ENCODE data around the gene PRKG1.

PRKG1 gene

GRCh38 chr10:52314822-52315552, 1240.7 kb downstream of the PRKG1 start:
- peak; percentile 59 for DNase-seq

GRCh38 chr10:52316001-52316400, 1241.7 kb downstream of the PRKG1 start:
- DNase-seq: peak; percentile 48

DNA sequence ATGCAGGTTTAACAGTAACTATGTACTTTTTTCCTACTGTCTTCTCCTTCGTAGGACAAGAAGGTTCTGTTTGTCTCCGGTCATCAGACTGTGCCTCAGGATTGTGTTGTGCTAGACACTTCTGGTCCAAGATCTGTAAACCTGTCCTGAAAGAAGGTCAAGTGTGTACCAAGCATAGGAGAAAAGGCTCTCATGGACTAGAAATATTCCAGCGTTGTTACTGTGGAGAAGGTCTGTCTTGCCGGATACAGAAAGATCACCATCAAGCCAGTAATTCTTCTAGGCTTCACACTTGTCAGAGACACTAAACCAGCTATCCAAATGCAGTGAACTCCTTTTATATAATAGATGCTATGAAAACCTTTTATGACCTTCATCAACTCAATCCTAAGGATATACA, 1242.2 kb downstream of the PRKG1 start:
- no peak for DNase-seq

GRCh38 chr10:52318136-52318701, 1243.9 kb downstream of the PRKG1 start:
- peak; percentile 25 for DNase-seq

DNA sequence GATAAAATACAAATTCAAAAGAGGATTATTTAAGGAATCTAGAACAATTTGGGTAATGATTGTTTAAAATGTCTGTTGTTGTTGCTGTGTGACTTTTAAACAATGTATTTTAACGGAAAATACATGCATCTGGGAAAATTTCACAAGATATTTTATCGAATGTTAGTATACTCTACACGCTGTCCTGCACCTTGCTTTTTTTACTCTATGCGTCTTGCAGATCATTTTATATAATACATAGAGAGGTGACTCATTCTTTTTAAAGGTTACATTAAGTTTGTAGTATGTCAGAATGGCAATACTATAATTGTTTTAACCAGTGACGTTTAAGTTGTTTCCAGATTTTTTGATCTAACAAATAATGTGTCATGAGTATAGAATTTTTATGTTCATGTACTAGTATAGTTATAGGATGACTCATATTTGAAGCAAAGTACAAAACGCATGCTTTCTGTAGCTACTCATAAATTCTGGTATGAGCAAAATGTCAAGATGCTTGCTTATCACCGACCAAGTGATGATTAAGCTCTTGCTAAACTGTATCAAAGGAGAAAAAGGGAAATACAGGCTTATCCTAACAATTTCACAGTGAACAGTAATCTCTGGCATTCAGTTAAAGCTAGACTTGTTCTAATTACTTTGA, 1244.7 kb downstream of the PRKG1 start:
- DNase-seq: peak; percentile 99

DNA sequence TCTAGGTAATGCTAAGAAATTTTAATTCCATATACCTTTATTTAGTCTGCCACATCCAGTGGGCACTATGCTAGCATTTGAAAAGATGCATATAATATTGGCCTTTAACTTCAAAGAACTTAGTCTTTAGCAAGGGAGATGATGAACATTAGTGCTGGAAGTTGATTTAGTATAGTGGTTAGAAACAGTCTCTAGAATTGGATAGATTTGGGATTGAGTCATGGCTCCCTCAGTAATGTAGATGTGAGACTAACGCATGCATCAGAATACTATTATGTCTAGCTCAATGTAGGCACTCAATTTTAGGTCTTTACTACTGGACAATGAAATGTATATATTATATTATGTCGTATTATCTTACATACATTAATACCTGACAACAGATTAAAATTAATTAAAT, 1245.6 kb downstream of the PRKG1 start:
- DNase-seq: peak; percentile 48

GRCh38 chr10:52322323-52322722, 1248.0 kb downstream of the PRKG1 start:
- no peak for DNase-seq

DNA sequence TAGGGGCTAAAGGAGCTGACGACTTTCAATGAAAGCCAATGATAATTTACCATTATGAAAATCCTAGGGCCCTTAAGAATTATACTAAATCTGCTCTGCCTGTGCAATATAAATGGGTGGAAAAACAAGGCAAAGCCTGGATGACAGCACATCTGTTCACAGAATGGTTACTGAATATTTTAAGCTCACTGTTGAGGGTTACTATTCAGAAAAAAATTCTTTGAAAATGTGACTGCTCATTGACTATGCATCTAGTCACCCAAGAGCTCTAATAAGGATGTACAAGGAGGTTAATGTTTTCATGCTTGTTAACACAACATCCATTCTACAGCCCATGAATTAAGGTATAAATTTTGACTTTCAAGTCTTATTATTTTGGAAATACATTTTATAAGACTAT, 1248.6 kb downstream of the PRKG1 start:
- DNase-seq: peak; percentile 49

- no peak for DNase-seq
Measured at GRCh38 chr10:52326382-52326781, 1252.1 kb downstream of the PRKG1 start.

DNA sequence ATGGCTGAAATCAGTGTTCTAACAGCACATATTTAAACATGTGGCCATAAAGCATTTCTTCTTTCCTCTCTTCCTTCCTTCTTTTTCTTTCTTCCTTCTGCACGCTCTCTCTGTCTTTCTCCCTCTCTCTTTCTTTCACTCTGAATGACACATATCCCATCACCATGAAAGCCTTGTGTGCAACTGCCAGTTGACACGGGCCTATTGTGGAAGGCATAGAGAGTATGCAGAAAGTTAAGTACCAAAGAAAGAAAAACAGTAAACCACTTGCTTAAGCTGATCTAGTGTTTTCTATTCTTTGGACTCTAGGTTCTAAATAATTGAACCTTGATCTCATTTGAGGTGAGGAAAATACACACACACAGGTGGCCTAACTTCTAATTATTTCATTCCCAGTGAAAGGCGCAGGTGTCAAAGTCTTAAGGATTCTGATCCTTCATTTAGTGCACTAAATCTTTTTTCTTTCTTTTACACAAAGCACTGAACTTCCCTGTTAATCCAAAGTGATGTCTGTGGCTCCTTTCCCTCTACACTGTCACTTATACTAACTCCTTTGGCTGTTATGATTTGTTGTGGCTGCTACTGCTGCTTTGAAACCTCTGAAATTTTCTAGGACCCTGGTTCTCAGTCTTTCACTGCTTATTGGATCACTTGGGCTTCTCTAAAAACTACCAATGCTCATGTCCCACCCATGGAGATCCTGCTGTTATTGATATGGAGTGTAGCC, 1257.5 kb downstream of the PRKG1 start:
- no peak for DNase-seq

DNA sequence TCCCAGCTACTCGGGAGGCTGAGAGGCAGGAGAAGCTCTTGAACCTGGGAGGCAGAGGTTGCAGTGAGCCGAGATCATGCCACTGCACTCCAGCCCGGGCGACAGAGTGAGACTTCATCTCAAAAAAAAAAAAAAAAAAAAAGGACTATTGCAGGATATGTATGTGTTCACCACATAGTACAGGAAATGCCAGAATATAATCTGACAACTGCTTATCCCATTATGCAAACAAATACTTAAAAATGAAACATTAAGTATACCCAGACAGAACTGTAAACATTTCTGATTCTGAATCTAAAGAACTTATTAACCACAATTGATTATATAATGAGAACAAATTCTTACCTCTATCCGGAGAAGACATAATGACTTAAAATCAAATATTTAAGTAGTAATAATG, 1258.5 kb downstream of the PRKG1 start:
- DNase-seq: peak; percentile 25

DNA sequence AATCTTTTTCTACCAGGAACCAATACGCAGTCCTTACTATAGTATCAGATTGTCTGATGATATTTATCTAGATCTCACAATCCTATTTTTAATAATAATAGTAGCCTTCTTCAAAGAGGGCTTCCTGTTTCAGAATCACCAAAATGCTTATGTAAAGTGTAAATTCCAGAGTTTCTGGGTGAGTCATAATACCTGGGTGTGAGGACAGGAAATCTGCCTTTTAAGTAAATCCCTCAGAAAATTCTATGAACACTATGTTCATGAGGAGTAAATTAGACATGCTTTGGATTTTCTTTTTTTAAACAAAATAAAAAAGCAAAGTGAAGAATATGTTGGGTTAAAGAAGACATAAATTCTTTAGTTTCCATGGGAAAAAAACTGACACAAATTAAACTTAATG, 1260.3 kb downstream of the PRKG1 start:
- DNase-seq: peak; percentile 29

GRCh38 chr10:52335665-52336064, 1261.4 kb downstream of the PRKG1 start:
- peak; percentile 51 for DNase-seq

DNA sequence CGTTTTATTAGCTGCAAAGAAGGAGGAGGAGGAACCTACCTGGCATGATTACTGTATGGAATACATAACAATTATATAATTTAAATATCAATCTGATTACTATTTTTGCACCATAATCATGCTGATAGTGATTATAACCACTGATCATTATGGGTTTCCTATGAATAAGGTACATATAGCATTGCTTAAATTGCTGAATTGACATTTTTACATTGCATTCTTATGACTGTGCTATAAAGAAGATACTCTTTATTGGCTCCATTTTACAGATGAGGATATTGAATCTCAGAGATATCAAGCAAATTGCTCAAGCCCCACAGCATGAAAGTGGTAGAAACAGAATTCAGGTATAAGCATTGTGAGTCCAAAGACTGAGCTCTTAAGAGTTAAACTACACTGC, 1262.9 kb downstream of the PRKG1 start:
- DNase-seq: no peak

GRCh38 chr10:52343439-52343838, 1269.2 kb downstream of the PRKG1 start:
- DNase-seq: no peak

DNA sequence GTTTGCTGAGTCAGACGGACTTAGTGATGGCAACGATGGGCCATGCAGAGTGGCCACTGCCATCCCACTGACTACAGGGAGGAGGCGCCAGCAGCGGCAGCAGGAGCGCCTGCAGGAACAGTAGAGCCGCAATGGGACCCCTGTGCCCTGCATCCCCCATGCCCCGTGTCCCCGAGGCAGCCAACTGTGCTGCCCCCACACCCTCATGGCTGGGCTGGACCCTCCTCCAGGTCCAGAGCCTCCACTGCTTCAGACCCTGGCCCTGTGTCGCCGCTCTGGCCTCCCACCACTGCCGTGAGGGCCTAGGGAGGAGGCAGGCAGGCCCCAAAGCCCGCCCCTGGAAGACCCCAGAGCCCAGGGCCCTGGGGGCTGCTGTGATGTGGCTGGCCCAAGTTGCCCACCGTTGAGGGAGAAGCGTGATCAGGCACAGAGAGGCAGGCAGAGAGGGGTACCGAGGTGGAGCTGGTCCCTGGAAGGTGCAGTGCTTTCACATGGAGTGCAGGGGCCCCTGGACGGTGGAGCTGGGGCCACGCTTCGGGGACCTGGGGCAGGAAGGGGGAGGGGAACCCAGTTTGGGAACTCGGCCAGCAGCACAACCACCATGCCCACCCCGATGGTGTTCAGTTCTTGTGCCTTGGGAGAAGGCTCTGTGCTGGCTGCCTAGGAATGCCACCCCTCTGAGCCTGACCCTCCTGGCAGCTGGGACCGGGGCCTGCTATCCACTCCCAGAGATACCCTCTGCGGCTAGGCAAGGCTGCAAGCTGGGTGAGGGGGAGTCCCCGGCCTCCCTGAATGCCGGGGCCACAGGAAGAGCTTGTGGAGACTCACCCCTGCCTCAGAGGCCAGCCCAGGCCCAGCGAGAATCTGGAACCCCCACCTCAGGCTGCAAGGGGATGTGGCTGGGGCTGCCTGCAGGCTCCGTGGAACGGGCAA, 1272.4 kb downstream of the PRKG1 start:
- DNase-seq: no peak

DNA sequence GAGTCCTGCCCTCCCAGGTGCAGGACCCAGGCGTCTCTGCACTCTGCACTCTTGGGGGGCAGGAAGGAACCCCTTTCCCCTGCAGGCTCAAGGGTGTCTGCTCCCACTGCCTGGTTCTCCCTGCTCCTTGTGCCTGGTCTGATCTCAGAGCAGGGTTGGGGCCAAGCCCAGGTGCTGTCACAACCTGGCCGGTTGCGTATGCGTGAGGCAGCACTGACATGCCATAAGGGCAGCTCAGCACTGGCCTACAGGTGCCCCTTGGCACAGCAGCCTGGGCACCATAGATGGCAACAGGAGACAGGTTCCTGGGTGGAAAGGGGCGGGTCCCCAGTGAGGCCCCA, 1273.0 kb downstream of the PRKG1 start:
- no peak for DNase-seq
